GM18909 (cell line): Measurements from ENCODE around the gene LAS1L.
"Not testable (repeated sequence)": the region's sequence is repeated elsewhere in the genome, so short reads cannot be mapped to it uniquely, and the experiment has no call there.

Experiments
- ATAC-seq: cut with Tn5 transposase; IDR thresholded peaks from one replicate; pipeline ENCODE4 v1.9.1; 2021; ENCODE audit warnings: mild to moderate bottlenecking; ENCODE audit not compliant: unreplicated experiment, poor library complexity

LAS1L gene

DNA sequence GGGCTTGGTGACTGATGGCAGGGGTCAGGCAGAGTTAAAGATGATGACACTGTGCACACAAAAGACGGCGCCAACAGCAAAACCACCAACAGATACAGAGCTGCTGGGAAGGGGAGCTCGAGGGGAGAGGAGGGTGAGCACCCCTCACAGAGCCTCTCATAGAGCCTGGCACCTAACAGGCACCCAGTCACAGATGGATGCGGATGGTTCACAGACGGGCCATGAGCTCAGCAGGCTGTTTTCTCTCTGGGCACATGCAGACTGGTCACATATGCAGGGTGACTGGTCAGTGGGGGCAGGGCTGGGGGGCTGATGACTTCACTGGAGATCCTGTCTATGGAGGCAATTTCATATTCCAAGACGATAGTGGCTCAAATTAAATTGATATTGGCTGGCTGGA is 15.1 kb downstream of the LAS1L start:
- not testable (repeated sequence) for ATAC-seq

- not testable (repeated sequence) for ATAC-seq
Measured at GRCh38 chrX:65518980-65519379, 15.6 kb downstream of the LAS1L start.

DNA sequence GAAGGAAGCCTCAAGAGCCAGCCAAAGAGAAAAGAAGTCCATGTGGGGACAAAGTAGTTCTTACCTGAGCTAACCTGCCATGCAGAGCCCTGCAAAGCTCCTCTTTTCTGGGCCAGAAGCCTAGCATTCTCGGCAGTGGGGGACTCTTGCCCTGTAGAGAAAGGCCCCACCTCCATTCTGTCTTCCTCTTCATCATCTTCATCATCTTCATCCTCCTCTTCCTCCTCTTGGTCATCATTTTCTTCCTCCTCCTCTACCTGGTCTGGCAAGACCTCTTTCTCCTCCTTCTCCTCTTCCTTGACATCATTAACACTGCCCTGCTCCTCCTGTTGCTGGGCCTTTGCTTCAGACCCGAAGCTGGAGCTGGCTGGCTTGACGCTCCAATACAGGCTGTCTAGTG is 16.7 kb downstream of the LAS1L start:
- no peak for ATAC-seq

DNA sequence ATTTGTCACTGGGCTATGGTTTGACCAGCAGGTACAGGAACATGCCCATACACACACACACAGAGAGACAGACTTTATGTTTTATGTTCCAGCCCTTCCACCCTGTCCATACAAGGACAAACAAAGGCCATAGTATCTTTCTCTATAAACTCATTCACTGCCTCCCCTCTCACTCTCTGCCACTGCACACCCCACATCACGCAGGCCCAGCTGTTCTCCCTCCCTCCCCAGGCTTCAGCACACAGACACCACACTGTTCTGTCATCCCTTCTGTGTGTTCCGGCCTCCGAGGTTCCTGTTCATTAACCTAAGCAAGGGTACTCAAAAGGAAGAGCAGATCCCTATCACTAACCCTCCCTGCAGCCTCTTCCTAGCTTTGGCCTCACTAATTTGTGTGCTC is 17.8 kb downstream of the LAS1L start:
- no peak for ATAC-seq

- ATAC-seq: no peak
Measured at GRCh38 chrX:65513610-65514009, 21.0 kb downstream of the LAS1L start.

DNA sequence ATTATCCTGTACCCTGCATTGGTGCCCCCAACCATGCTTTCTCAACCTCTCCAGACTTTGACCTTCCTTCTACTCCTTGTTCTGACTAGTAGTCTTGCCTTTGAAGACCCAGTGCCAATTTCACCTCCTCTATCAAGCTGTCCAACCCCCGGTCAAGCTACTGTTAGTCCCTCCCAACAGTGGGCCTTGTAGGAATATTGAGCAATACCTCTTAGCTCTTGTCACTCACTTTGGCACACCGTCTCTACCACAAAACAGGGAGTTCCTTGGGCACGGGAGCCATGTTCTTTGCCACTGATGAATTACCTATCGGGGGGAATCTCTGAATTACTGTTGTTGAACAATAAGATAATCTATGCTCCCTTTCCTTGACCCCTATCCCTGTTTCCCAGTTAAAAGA is 25.2 kb downstream of the LAS1L start:
- no peak for ATAC-seq

GRCh38 chrX:65508851-65509250 is 25.7 kb downstream of the LAS1L start:
- ATAC-seq: no peak

GRCh38 chrX:65502618-65503017 is 32.0 kb downstream of the LAS1L start:
- ATAC-seq: no peak

DNA sequence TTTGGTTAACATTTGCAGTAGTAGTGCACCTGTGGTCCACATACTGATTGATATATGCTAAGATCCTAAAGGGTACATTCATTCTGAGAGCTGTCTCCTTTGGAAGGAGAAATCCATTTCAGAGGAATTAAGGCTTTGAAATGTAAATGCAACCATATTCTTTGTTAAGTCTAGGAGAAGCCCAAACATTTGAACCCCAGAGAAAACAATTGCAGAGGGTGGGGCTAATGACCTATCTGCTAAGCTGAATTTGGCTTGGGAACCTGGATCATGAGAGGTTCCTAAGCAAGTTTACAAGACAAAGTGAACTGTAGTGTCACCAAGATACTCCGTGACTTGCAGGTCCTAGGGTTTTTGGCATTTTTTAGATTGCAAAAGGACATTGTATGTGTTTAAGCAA is 41.2 kb downstream of the LAS1L start:
- ATAC-seq: no peak

GRCh38 chrX:65491620-65492019 is 43.0 kb downstream of the LAS1L start:
- no peak for ATAC-seq

GRCh38 chrX:65488495-65488894 is 46.1 kb downstream of the LAS1L start:
- no peak for ATAC-seq

GRCh38 chrX:65480960-65481359 is 53.6 kb downstream of the LAS1L start:
- no peak for ATAC-seq

DNA sequence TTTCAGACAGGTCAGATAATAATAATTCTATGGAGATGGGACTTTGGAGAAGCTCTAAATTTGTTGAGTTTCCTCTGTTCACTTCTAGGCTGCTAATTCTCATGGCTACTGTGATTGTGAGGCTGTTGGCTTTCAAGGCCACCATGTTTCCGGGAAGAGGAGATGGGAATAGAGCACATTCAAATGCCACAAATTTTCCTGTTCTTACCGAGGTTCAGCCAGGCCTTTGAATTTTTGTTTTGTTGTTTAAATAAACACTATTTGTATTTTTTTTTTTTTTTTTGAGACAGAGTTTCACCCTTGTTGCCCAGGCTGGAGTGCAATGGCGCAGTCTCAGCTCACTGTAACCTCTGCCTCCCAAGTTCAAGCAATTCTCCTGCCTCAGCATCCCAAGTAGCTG is 55.5 kb downstream of the LAS1L start:
- not testable (repeated sequence) for ATAC-seq

GRCh38 chrX:65476564-65476963 is 58.0 kb downstream of the LAS1L start:
- no peak for ATAC-seq

- no peak for ATAC-seq
Measured at GRCh38 chrX:65463550-65463949, 71.0 kb downstream of the LAS1L start.
